H9 (cell line): Measurements from ENCODE around the gene UPF3A. TPM values are rescaled to one million over a fixed set of nuclear protein-coding genes. Genes with fewer than 3 reads are reported as not detected.

Experiments used
- DNase-seq: peaks from one replicate; pipeline ENCODE4 v3.0.0-alpha.2; 2017
- H2AFZ ChIP-seq: one replicate; pipeline ENCODE4 v1.6.1; 2013; ENCODE audit warnings: mild to moderate bottlenecking, low read length, control low read depth, moderate library complexity
- H2AK5ac ChIP-seq: 2 replicates; pipeline ENCODE4 v1.6.1; 2013; ENCODE audit warnings: low read length, control low read depth, mixed read lengths; ENCODE audit not compliant: insufficient read length
- H2BK120ac ChIP-seq: one replicate; pipeline ENCODE4 v1.6.1; 2013; ENCODE audit warnings: low read depth, mild to moderate bottlenecking, low read length, control low read depth, inconsistent platforms; ENCODE audit not compliant: poor library complexity, severe bottlenecking
- H2BK12ac ChIP-seq: 2 replicates; pipeline ENCODE4 v1.6.1; 2013; ENCODE audit warnings: low read length, control low read depth, mixed read lengths, low read depth; ENCODE audit not compliant: insufficient read length
- H2BK15ac ChIP-seq: 2 replicates; pipeline ENCODE4 v1.6.1; 2013; ENCODE audit warnings: low read depth, low read length, control low read depth
- H2BK20ac ChIP-seq: one replicate; pipeline ENCODE4 v1.6.1; 2013; ENCODE audit warnings: low read depth, mild to moderate bottlenecking, low read length, control low read depth, inconsistent platforms; ENCODE audit not compliant: poor library complexity, severe bottlenecking
- H2BK5ac ChIP-seq: 2 replicates; pipeline ENCODE4 v1.6.1; 2013; ENCODE audit warnings: low read length, control low read depth, mixed read lengths; ENCODE audit not compliant: insufficient read length
- H3K14ac ChIP-seq: 2 replicates; pipeline ENCODE4 v1.6.1; 2013; ENCODE audit warnings: low read length, control low read depth; ENCODE audit not compliant: insufficient read depth
- H3K18ac ChIP-seq: 2 replicates; pipeline ENCODE4 v1.6.1; 2013; ENCODE audit warnings: low read depth, mild to moderate bottlenecking, mixed read lengths, low read length, control low read depth; ENCODE audit not compliant: insufficient read length
- H3K23ac ChIP-seq: 2 replicates; pipeline ENCODE4 v1.6.1; 2013; ENCODE audit warnings: low read length, control low read depth, mixed read lengths, low read depth; ENCODE audit not compliant: insufficient read length
- H3K23me2 ChIP-seq: 2 replicates; pipeline ENCODE4 v1.6.1; 2013; ENCODE audit warnings: low read depth, mild to moderate bottlenecking, mixed read lengths, low read length, control low read depth; ENCODE audit not compliant: insufficient read length, poor library complexity, severe bottlenecking
- H3K27ac ChIP-seq: 2 replicates; pipeline ENCODE4 v1.5.1; 2013; ENCODE audit warnings: low read length, control low read depth, mixed read lengths, low read depth; ENCODE audit not compliant: insufficient read length
- H3K27me3 ChIP-seq: 2 replicates; pipeline ENCODE4 v1.6.1; 2013; ENCODE audit warnings: low read length, control low read depth, inconsistent platforms; ENCODE audit not compliant: insufficient read depth
- H3K4ac ChIP-seq: 2 replicates; pipeline ENCODE4 v1.6.1; 2013; ENCODE audit warnings: low read depth, mild to moderate bottlenecking, control low read depth, inconsistent platforms, low read length, moderate library complexity
- H3K4me1 ChIP-seq: 2 replicates; pipeline ENCODE4 v1.6.1; 2013; ENCODE audit warnings: low read length, control low read depth, inconsistent platforms; ENCODE audit not compliant: insufficient read depth
- H3K4me2 ChIP-seq: 2 replicates; pipeline ENCODE4 v1.6.1; 2013; ENCODE audit warnings: low read length, control low read depth, mixed read lengths; ENCODE audit not compliant: insufficient read length, insufficient read depth
- H3K56ac ChIP-seq: 2 replicates; pipeline ENCODE4 v1.6.1; 2013; ENCODE audit warnings: low read depth, mild to moderate bottlenecking, mixed read lengths, low read length, control low read depth; ENCODE audit not compliant: insufficient read length
- H3K79me1 ChIP-seq: 2 replicates; pipeline ENCODE4 v1.6.1; 2013; ENCODE audit warnings: low read depth, mild to moderate bottlenecking, moderate library complexity, low read length, control low read depth, inconsistent platforms; ENCODE audit not compliant: insufficient read depth, poor library complexity, severe bottlenecking
- H3K79me2 ChIP-seq: 2 replicates; pipeline ENCODE4 v1.6.1; 2013; ENCODE audit warnings: low read length, control low read depth, inconsistent platforms; ENCODE audit not compliant: insufficient read depth
- H3K9ac ChIP-seq: 2 replicates; pipeline ENCODE4 v1.6.1; 2013; ENCODE audit warnings: low read length, control low read depth, mixed read lengths; ENCODE audit not compliant: insufficient read length; ENCODE audit errors: extremely low read depth
- H3K9me3 ChIP-seq: one replicate; pipeline ENCODE4 v1.6.1; 2013; ENCODE audit warnings: low read depth, low read length, inconsistent platforms; ENCODE audit not compliant: control insufficient read depth
- H3T11ph ChIP-seq: one replicate; pipeline ENCODE4 v1.6.1; 2013; ENCODE audit warnings: mild to moderate bottlenecking, low read length, control low read depth, inconsistent platforms
- H4K20me1 ChIP-seq: one replicate; pipeline ENCODE4 v1.6.1; 2013; ENCODE audit not compliant: control insufficient read depth, insufficient read length, insufficient read depth
- H4K5ac ChIP-seq: 2 replicates; pipeline ENCODE4 v1.6.1; 2013; ENCODE audit warnings: low read depth, mild to moderate bottlenecking, mixed read lengths, low read length, control low read depth; ENCODE audit not compliant: insufficient read length
- H4K8ac ChIP-seq: replicated peaks from 2 replicates; pipeline ENCODE4 v1.6.1; 2013; ENCODE audit warnings: low read length, control low read depth, mixed read lengths, low read depth; ENCODE audit not compliant: insufficient read length
- H4K91ac ChIP-seq: 2 replicates; pipeline ENCODE4 v1.6.1; 2013; ENCODE audit warnings: low read depth, mild to moderate bottlenecking, moderate library complexity, mixed read lengths, low read length, control low read depth; ENCODE audit not compliant: insufficient read length
- H3K27ac Mint-ChIP-seq, 3 experiments: 2 replicates in 2 of 3; 3 replicates in 1 of 3; pipeline ENCODE4 v1.8.0; 2020 to 2021; ENCODE audit warnings: mixed read lengths in 3 of 3, mild to moderate bottlenecking in 1 of 3, moderate library complexity in 1 of 3
- H3K27me3 Mint-ChIP-seq: 2 replicates; pipeline ENCODE4 v1.8.0; 2021; ENCODE audit warnings: low read depth, mild to moderate bottlenecking, moderate library complexity, mixed read lengths
- H3K36me3 Mint-ChIP-seq, 3 experiments: 2 replicates in 2 of 3; 3 replicates in 1 of 3; pipeline ENCODE4 v1.8.0; 2020 to 2021; ENCODE audit warnings: low read depth in 3 of 3, mixed read lengths in 3 of 3; ENCODE audit not compliant: insufficient read depth in 1 of 3
- H3K4me1 Mint-ChIP-seq, 2 experiments: 2 replicates each; pipeline ENCODE4 v1.8.0; 2020; ENCODE audit warnings: mixed read lengths in 2 of 2
- H3K4me3 Mint-ChIP-seq, 2 experiments: 2 replicates in 1 of 2; 3 replicates in 1 of 2; pipeline ENCODE4 v1.8.0; 2020 to 2021; ENCODE audit warnings: mild to moderate bottlenecking in 2 of 2, mixed read lengths in 2 of 2, moderate library complexity in 1 of 2
- H3K9me3 Mint-ChIP-seq, 2 experiments: 2 replicates in 1 of 2; 3 replicates in 1 of 2; pipeline ENCODE4 v1.8.0; 2020; ENCODE audit warnings: mild to moderate bottlenecking in 2 of 2, mixed read lengths in 2 of 2, moderate library complexity in 1 of 2
- CTCF ChIP-seq: fragments of 200-600 bp; sonication (generic); conservative IDR thresholded peaks from 3 replicates; pipeline ENCODE4 v1.8.0; 2021; ENCODE audit warnings: antibody characterized with exemption, mild to moderate bottlenecking
- WGBS: extraction: QIAGEN DNeasy Blood & Tissue Kit; methylation state at CpG from one replicate; pipeline ENCODE4 v1.1.7; 2013; ENCODE audit warnings: missing lambda C conversion rate, low lambda C conversion rate, mixed read lengths; ENCODE audit not compliant: insufficient read length; ENCODE audit errors: extremely low coverage; 5-methylcytosine and 5-hydroxymethylcytosine counted together
- total RNA-seq: library from RNA; stranded (reverse); gene quantifications from 2 replicates; pipeline ENCODE4 v1.2.1, GENCODE V29; 2021

The UPF3A gene
- total RNA-seq, 1 experiment from 2014 or later = 81.8 TPM

- WGBS = no CpG with 5 or more reads among the region's 4 CpGs
- no peak overlapping the region for H3K4ac ChIP-seq
- H2AFZ ChIP-seq = no peak overlapping the region
- H3K14ac ChIP-seq = no peak overlapping the region
- H4K8ac ChIP-seq = no peak overlapping the region
- H2BK5ac ChIP-seq = no peak overlapping the region
- H3K36me3 Mint-ChIP-seq = peaks cover 35 to 85% (median 70%) of the 10 kb centered on the region in 3 experiments; a peak in 6 of 7 replicates
- no peaks in the 10 kb centered on the region for H4K20me1 ChIP-seq
- H2BK20ac ChIP-seq = no peak overlapping the region
- H3K79me1 ChIP-seq = no peaks in the 10 kb centered on the region
- H2BK15ac ChIP-seq = no peak overlapping the region
- H3T11ph ChIP-seq = no peak overlapping the region
- H3K4me3 Mint-ChIP-seq = no peak overlapping the region
- H3K79me2 ChIP-seq = no peaks in the 10 kb centered on the region
- H3K4me2 ChIP-seq = no peak overlapping the region
- no peak overlapping the region for H3K23ac ChIP-seq
- H4K5ac ChIP-seq = no peak overlapping the region
- peaks cover 22 to 24% of the 10 kb centered on the region in 2 experiments for H3K4me1 Mint-ChIP-seq
- DNase-seq = peak; percentile 56
- H3K27ac Mint-ChIP-seq = peak overlapping the region in 2 of 3 experiments; percentile 84 to 93; a peak in 4 of 7 replicates
- no peak overlapping the region for H2BK120ac ChIP-seq
- no peak overlapping the region for H3K27ac ChIP-seq
- H3K18ac ChIP-seq = no peak overlapping the region
- H3K27me3 Mint-ChIP-seq = no peaks in the 10 kb centered on the region
- no peaks in the 10 kb centered on the region for H3K27me3 ChIP-seq
- no peak for TF ChIP-seq CTCF
- no peak overlapping the region for H2AK5ac ChIP-seq
- H4K91ac ChIP-seq = no peak overlapping the region
- no peaks in the 10 kb centered on the region for H3K4me1 ChIP-seq
- no peaks in the 10 kb centered on the region for H3K9me3 ChIP-seq
- H3K9ac ChIP-seq = no peak overlapping the region
- no peak overlapping the region for H2BK12ac ChIP-seq
- no peaks in the 10 kb centered on the region for H3K23me2 ChIP-seq
- no peaks in the 10 kb centered on the region for H3K9me3 Mint-ChIP-seq
- H3K56ac ChIP-seq = no peak overlapping the region
Measured at GRCh38 chr13:114257014-114257413, 24.4 kb upstream of the UPF3A start.
